ENCODE results near the gene DESI2. TPM values are rescaled to one million over a fixed set of nuclear protein-coding genes. Genes with fewer than 3 reads are reported as not detected.

DESI2 gene
- total RNA-seq (2014; rRNA removed; shearing (Covaris generic)) (58.9 and 65.9 TPM in 2 replicates), polyA plus RNA-seq (2016; fragmentation: Nextera tagmentation; extraction: Ambion mirVana) (43.1 and 43.9 TPM in 2 replicates)

GRCh38 chr1:244652623-244653438 is at the start of gene DESI2:
TSS of gene DESI2 (plus strand) at chr1:244653126. CDS start at chr1:244653314, 188 bp downstream.
- Histone ChIP-seq H3K9me2 (ENCODE audit: insufficient read depth) (no peaks in the 10 kb centered on the region), H3K4me2 (ENCODE audit: unreplicated experiment) (peak within 1 kb of the TSS; percentile 92), H3K27ac (peak within 1 kb of the TSS; percentile 82), H3K79me2 (ENCODE audit: insufficient read depth) (peaks cover 48% of the 10 kb centered on the region), H3K27me3 (replicated peaks; ENCODE audit: insufficient read depth) (no peaks in the 10 kb centered on the region), H4K20me1 (ENCODE audit: insufficient read depth) (peaks cover 9% of the 10 kb centered on the region), H3K4me1 (ENCODE audit: insufficient read depth) (peaks cover 27% of the 10 kb centered on the region), H3F3A (ENCODE audit: insufficient read depth) (peaks cover 9% of the 10 kb centered on the region; the same call in 1 of the 2 replicates), H3K4me3 (peak within 1 kb of the TSS; percentile 89), H3K9me3 (ENCODE audit: low read depth) (no peaks in the 10 kb centered on the region), H2AFZ (peak within 1 kb of the TSS; percentile 100), H3K9ac (peak within 1 kb of the TSS; percentile 91), H3K36me3 (ENCODE audit: low read depth) (no peaks in the 10 kb centered on the region)
- TF ChIP-seq EZH2phosphoT487 (IDR thresholded peaks at IDR 0.05; ENCODE audit: insufficient read depth, low read depth) (no peak), EZH2 (IDR thresholded peaks at IDR 0.05; ENCODE audit: insufficient read depth, poor library complexity, severe bottlenecking) (no peak)
- peak; percentile 100 for DNase-seq
- 0 to 2% methylated on average over 51 to 61 of the region's 81 CpGs for WGBS, 2 experiments (ENCODE audit: low coverage in 1 of 2, low lambda C conversion rate in 2 of 2, missing lambda C conversion rate in 2 of 2)
- in situ Hi-C loops (cut with MboI) = no loop called here

GRCh38 chr1:244603498-244603897 is 49.4 kb upstream of the DESI2 start:
- Histone ChIP-seq H3K79me2 (ENCODE audit: insufficient read depth) (no peaks in the 10 kb centered on the region), H3K36me3 (ENCODE audit: low read depth) (no peaks in the 10 kb centered on the region), H4K20me1 (ENCODE audit: insufficient read depth) (no peaks in the 10 kb centered on the region), H3K4me2 (ENCODE audit: unreplicated experiment) (no peak overlapping the region), H3K4me3 (no peak overlapping the region), H3K27ac (no peak overlapping the region), H3K9ac (no peak overlapping the region), H3K27me3 (replicated peaks; ENCODE audit: insufficient read depth) (no peaks in the 10 kb centered on the region), H3K4me1 (ENCODE audit: insufficient read depth) (peaks cover 8% of the 10 kb centered on the region), H2AFZ (no peak overlapping the region), H3F3A (ENCODE audit: insufficient read depth) (peaks cover 13% of the 10 kb centered on the region; the same call in 1 of the 2 replicates), H3K9me3 (ENCODE audit: low read depth) (no peaks in the 10 kb centered on the region), H3K9me2 (ENCODE audit: insufficient read depth) (no peaks in the 10 kb centered on the region)
- peak; percentile 60 for DNase-seq
- in situ Hi-C loops (cut with MboI) = loop anchor here (5.0 to 25.0 kb wide), 2 partner anchors 189 to 434 kb away; no protein-coding TSS in a partner anchor
- TF ChIP-seq EZH2phosphoT487 (IDR thresholded peaks at IDR 0.05; ENCODE audit: insufficient read depth, low read depth) = no peak
- TF ChIP-seq EZH2 (IDR thresholded peaks at IDR 0.05; ENCODE audit: insufficient read depth, poor library complexity, severe bottlenecking) = no peak

- Histone ChIP-seq H3K79me2 (ENCODE audit: insufficient read depth) (no peaks in the 10 kb centered on the region), H3K9ac (no peak overlapping the region), H4K20me1 (ENCODE audit: insufficient read depth) (no peaks in the 10 kb centered on the region), H3K9me2 (ENCODE audit: insufficient read depth) (no peaks in the 10 kb centered on the region), H3K36me3 (ENCODE audit: low read depth) (no peaks in the 10 kb centered on the region), H3K27ac (no peak overlapping the region), H3K9me3 (ENCODE audit: low read depth) (no peaks in the 10 kb centered on the region), H3K4me2 (ENCODE audit: unreplicated experiment) (no peak overlapping the region), H3K27me3 (replicated peaks; ENCODE audit: insufficient read depth) (no peaks in the 10 kb centered on the region), H3K4me1 (ENCODE audit: insufficient read depth) (no peaks in the 10 kb centered on the region), H2AFZ (no peak overlapping the region), H3F3A (ENCODE audit: insufficient read depth) (no peaks in the 10 kb centered on the region), H3K4me3 (no peak overlapping the region)
- 90 to 95% methylated on average over 6 of the region's 6 CpGs for WGBS, 2 experiments (ENCODE audit: low coverage in 1 of 2, low lambda C conversion rate in 2 of 2, missing lambda C conversion rate in 2 of 2)
- in situ Hi-C loops (cut with MboI) = loop anchor here (25.0 kb wide), 1 partner anchor 431 kb away; no protein-coding TSS in a partner anchor
- DNase-seq = no peak
- TF ChIP-seq EZH2phosphoT487 (IDR thresholded peaks at IDR 0.05; ENCODE audit: insufficient read depth, low read depth) (no peak), EZH2 (IDR thresholded peaks at IDR 0.05; ENCODE audit: insufficient read depth, poor library complexity, severe bottlenecking) (no peak)
Measured at GRCh38 chr1:244605835-244606370, 47.0 kb upstream of the DESI2 start.

- H3K9me3 ChIP-seq (ENCODE audit: low read depth) = no peaks in the 10 kb centered on the region
- H3K9ac ChIP-seq = no peak overlapping the region
- H3K36me3 ChIP-seq (ENCODE audit: low read depth) = no peaks in the 10 kb centered on the region
- H3K9me2 ChIP-seq (ENCODE audit: insufficient read depth) = no peaks in the 10 kb centered on the region
- H3K27ac ChIP-seq = no peak overlapping the region
- no peak overlapping the region for H3K4me2 ChIP-seq (ENCODE audit: unreplicated experiment)
- TF ChIP-seq EZH2 (IDR thresholded peaks at IDR 0.05; ENCODE audit: insufficient read depth, poor library complexity, severe bottlenecking) (no peak), EZH2phosphoT487 (IDR thresholded peaks at IDR 0.05; ENCODE audit: insufficient read depth, low read depth) (no peak)
- DNase-seq = peak; percentile 4
- no peaks in the 10 kb centered on the region for H3K4me1 ChIP-seq (ENCODE audit: insufficient read depth)
- no peak overlapping the region for H2AFZ ChIP-seq
- no peaks in the 10 kb centered on the region for H4K20me1 ChIP-seq (ENCODE audit: insufficient read depth)
- 68 to 71% methylated on average over 9 of the region's 9 CpGs for WGBS, 2 experiments (ENCODE audit: low coverage in 1 of 2, low lambda C conversion rate in 2 of 2, missing lambda C conversion rate in 2 of 2)
- in situ Hi-C loops (cut with MboI) = loop anchor here (25.0 kb wide), 1 partner anchor 423 kb away; no protein-coding TSS in a partner anchor
- H3F3A ChIP-seq (ENCODE audit: insufficient read depth) = no peaks in the 10 kb centered on the region
- no peaks in the 10 kb centered on the region for H3K79me2 ChIP-seq (ENCODE audit: insufficient read depth)
- H3K4me3 ChIP-seq = no peak overlapping the region
- H3K27me3 ChIP-seq (replicated peaks; ENCODE audit: insufficient read depth) = no peaks in the 10 kb centered on the region
Measured at GRCh38 chr1:244614113-244614836, 38.7 kb upstream of the DESI2 start.
